Neural progenitor cell (in vitro differentiated cells): ENCODE results near the gene POLR2C. TPM values are rescaled to one million over a fixed set of nuclear protein-coding genes. Genes with fewer than 3 reads are reported as not detected.

Experiments used
- DNase-seq: peaks from one replicate; pipeline ENCODE4 v3.0.0-alpha.2; 2016; ENCODE audit warnings: low spot score
- H2AFZ ChIP-seq: fragments of 200-600 bp; sonication (generic); replicated peaks from 2 replicates; pipeline ENCODE4 v1.6.1; 2016; ENCODE audit warnings: antibody characterized with exemption
- H3F3A ChIP-seq: fragments of 200-600 bp; sonication (generic); 2 replicates; pipeline ENCODE4 v1.6.1; 2016; ENCODE audit warnings: antibody characterized with exemption, low read depth
- H3K27ac ChIP-seq: fragments of 200-600 bp; sonication (generic); 2 replicates; pipeline ENCODE4 v1.5.1; 2016; ENCODE audit warnings: mild to moderate bottlenecking
- H3K27me3 ChIP-seq: fragments of 200-600 bp; sonication (generic); 2 replicates; pipeline ENCODE4 v1.6.1; 2016; ENCODE audit warnings: mild to moderate bottlenecking, moderate library complexity
- H3K36me3 ChIP-seq: fragments of 200-600 bp; sonication (generic); 2 replicates; pipeline ENCODE4 v1.5.1; 2016
- H3K4me1 ChIP-seq: fragments of 200-600 bp; sonication (generic); 2 replicates; pipeline ENCODE4 v1.6.1; 2016; ENCODE audit warnings: mixed run types
- H3K4me2 ChIP-seq: fragments of 200-600 bp; sonication (generic); 2 replicates; pipeline ENCODE4 v1.6.1; 2016
- H3K4me3 ChIP-seq: fragments of 200-600 bp; sonication (generic); 2 replicates; pipeline ENCODE4 v1.5.1; 2016
- H3K79me2 ChIP-seq: fragments of 200-600 bp; sonication (generic); 2 replicates; pipeline ENCODE4 v1.6.1; 2016; ENCODE audit warnings: low read depth
- H3K9ac ChIP-seq: fragments of 200-600 bp; sonication (generic); 2 replicates; pipeline ENCODE4 v1.6.1; 2016
- H3K9me3 ChIP-seq: fragments of 200-600 bp; sonication (generic); 2 replicates; pipeline ENCODE4 v1.5.1; 2016; ENCODE audit warnings: low read depth
- H4K20me1 ChIP-seq: fragments of 200-600 bp; sonication (generic); 2 replicates; pipeline ENCODE4 v1.6.1; 2016; ENCODE audit warnings: low read depth
- H3K27ac Mint-ChIP-seq: 3 replicates; pipeline ENCODE4 v1.8.0; 2021; ENCODE audit warnings: mixed read lengths
- H3K27me3 Mint-ChIP-seq: 2 replicates; pipeline ENCODE4 v1.8.0; 2022; ENCODE audit warnings: low read depth, mild to moderate bottlenecking, inconsistent platforms, moderate library complexity, mixed read lengths; ENCODE audit not compliant: insufficient read depth
- H3K36me3 Mint-ChIP-seq: 3 replicates; pipeline ENCODE4 v1.8.0; 2021; ENCODE audit warnings: mixed read lengths
- H3K4me1 Mint-ChIP-seq: 3 replicates; pipeline ENCODE4 v1.8.0; 2021; ENCODE audit warnings: mixed read lengths
- H3K4me3 Mint-ChIP-seq: 3 replicates; pipeline ENCODE4 v1.8.0; 2021; ENCODE audit warnings: mild to moderate bottlenecking, moderate library complexity, mixed read lengths
- H3K9me3 Mint-ChIP-seq: 3 replicates; pipeline ENCODE4 v1.8.0; 2020; ENCODE audit warnings: mixed read lengths
- EZH2 ChIP-seq: fragments of 200-600 bp; sonication (generic); IDR thresholded peaks from 2 replicates; pipeline ENCODE4 v1.6.1; 2017; ENCODE audit warnings: antibody characterized with exemption, mild to moderate bottlenecking, moderate library complexity
- EZH2phosphoT487 ChIP-seq: fragments of 200-600 bp; sonication (generic); IDR thresholded peaks from 2 replicates; pipeline ENCODE4 v1.6.1; 2017; ENCODE audit warnings: antibody characterized with exemption
- total RNA-seq: library from RNA; depleted of rRNA; stranded (reverse); fragments of >200 nt; gene quantifications from 2 replicates; pipeline ENCODE4 v1.2.3, GENCODE V29; 2015; ENCODE audit warnings: low replicate concordance
- TF ChIP-seq, protein P1 (sequence below): fragments of 200-600 bp; sonication (generic); IDR thresholded peaks from 2 replicates; pipeline ENCODE4 v1.5.1; 2017; ENCODE audit warnings: antibody characterized with exemption, mild to moderate bottlenecking

POLR2C gene
- total RNA-seq, 1 donor from 2014 or later = 58.4 TPM

DNA sequence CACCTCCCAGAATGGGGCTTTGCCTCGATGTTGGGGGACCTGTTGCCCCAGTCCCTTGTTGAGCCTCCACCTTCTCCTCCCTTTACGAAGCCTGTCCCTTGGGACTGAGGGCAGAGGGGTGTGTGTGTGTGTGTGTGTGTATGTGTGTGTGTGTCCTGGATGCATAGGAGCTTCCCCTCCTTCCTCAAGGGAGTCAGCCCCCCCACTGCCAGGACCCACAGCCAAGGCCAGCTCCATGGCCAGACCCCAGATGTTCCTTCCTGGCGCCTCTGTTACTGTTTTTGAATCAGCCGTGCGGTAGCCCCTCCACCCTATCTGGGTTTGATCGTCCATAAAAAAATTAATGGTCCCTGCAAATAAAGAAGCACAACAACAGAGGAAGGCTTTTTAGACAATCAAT, 41.5 kb downstream of the POLR2C start:
- H3F3A ChIP-seq = no peaks in the 10 kb centered on the region
- no peak for TF ChIP-seq EZH2phosphoT487
- TF ChIP-seq, protein P1, sequence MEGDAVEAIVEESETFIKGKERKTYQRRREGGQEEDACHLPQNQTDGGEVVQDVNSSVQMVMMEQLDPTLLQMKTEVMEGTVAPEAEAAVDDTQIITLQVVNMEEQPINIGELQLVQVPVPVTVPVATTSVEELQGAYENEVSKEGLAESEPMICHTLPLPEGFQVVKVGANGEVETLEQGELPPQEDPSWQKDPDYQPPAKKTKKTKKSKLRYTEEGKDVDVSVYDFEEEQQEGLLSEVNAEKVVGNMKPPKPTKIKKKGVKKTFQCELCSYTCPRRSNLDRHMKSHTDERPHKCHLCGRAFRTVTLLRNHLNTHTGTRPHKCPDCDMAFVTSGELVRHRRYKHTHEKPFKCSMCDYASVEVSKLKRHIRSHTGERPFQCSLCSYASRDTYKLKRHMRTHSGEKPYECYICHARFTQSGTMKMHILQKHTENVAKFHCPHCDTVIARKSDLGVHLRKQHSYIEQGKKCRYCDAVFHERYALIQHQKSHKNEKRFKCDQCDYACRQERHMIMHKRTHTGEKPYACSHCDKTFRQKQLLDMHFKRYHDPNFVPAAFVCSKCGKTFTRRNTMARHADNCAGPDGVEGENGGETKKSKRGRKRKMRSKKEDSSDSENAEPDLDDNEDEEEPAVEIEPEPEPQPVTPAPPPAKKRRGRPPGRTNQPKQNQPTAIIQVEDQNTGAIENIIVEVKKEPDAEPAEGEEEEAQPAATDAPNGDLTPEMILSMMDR = no peak
- no peak for TF ChIP-seq EZH2
- Mint-ChIP-seq H3K27me3 (peaks cover 16% of the 10 kb centered on the region), H3K36me3 (no peaks in the 10 kb centered on the region), H3K27ac (no peak overlapping the region), H3K4me3 (no peak overlapping the region), H3K4me1 (peaks cover 29% of the 10 kb centered on the region), H3K9me3 (no peaks in the 10 kb centered on the region)
- H3K79me2 ChIP-seq = no peaks in the 10 kb centered on the region
- H3K4me3 ChIP-seq = no peak overlapping the region
- peaks cover 11% of the 10 kb centered on the region for H3K4me1 ChIP-seq
- H3K27ac ChIP-seq = no peak overlapping the region
- H3K4me2 ChIP-seq = no peak overlapping the region
- no peak overlapping the region for H3K9ac ChIP-seq
- no peaks in the 10 kb centered on the region for H3K9me3 ChIP-seq
- no peaks in the 10 kb centered on the region for H3K36me3 ChIP-seq
- no peaks in the 10 kb centered on the region for H4K20me1 ChIP-seq
- H3K27me3 ChIP-seq = no peaks in the 10 kb centered on the region
- DNase-seq = no peak
- no peak overlapping the region for H2AFZ ChIP-seq

DNA sequence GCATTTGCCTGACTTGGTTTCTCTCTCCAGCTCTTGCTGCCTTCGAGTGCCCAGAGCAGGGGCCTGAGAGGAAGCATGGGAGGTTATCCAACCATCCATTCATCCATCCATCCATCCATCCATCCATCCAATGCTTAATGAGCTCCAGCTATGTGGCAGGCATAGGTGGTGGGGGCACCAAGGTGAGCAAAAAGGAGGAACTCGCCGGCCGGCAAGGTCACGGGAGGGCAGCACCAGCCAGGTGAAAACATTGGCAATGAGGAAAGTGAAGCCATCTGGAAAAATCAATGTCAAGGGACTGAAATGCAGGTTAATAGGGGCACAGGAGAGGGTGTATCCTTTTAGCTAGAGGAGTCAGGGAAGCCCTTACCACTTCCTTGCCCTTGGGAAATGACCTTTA, 42.0 kb downstream of the POLR2C start:
- H3K27ac ChIP-seq = no peak overlapping the region

DNA sequence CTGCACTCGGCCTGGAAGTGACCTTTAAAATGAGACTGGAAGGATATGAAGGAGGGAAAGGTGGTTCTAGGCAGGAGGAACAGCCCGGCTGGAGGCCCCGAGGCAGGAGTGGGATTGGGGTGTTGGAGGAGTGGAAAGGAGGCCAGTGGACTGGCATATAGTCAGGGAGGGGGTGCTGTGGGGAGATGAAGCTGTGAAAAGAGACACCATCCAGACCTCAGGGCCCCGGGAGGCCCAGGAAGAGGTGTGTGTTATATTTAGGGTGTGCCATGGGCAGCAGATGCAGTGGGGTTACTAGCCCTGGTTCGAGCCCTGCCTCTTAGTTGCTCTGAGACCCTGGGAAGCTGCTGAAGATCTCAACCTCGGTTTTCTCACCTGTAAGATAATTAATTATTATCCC, 42.7 kb downstream of the POLR2C start:
- Histone ChIP-seq H3K9ac (no peak overlapping the region), H3K27me3 (no peaks in the 10 kb centered on the region), H2AFZ (no peak overlapping the region), H3K4me2 (no peak overlapping the region), H4K20me1 (no peaks in the 10 kb centered on the region), H3K79me2 (no peaks in the 10 kb centered on the region), H3K4me1 (peaks cover 11% of the 10 kb centered on the region), H3K27ac (no peak overlapping the region), H3K9me3 (no peaks in the 10 kb centered on the region), H3K36me3 (no peaks in the 10 kb centered on the region), H3K4me3 (no peak overlapping the region), H3F3A (no peaks in the 10 kb centered on the region)
- Mint-ChIP-seq H3K9me3 (no peaks in the 10 kb centered on the region), H3K27me3 (peaks cover 14% of the 10 kb centered on the region), H3K36me3 (no peaks in the 10 kb centered on the region), H3K4me3 (no peak overlapping the region), H3K27ac (no peak overlapping the region), H3K4me1 (peaks cover 36% of the 10 kb centered on the region)
- DNase-seq = no peak
- no peak for TF ChIP-seq EZH2phosphoT487
- TF ChIP-seq, protein P1 = no peak
- no peak for TF ChIP-seq EZH2

More for the DNA sequence above, 42.0 kb downstream of the POLR2C start:
- Mint-ChIP-seq H3K9me3 (no peaks in the 10 kb centered on the region), H3K36me3 (no peaks in the 10 kb centered on the region), H3K27ac (peak overlapping the region; percentile 29), H3K4me1 (peaks cover 34% of the 10 kb centered on the region), H3K27me3 (peaks cover 16% of the 10 kb centered on the region), H3K4me3 (no peak overlapping the region)
- H3K36me3 ChIP-seq = no peaks in the 10 kb centered on the region
- no peaks in the 10 kb centered on the region for H3K9me3 ChIP-seq
- no peak overlapping the region for H2AFZ ChIP-seq
- no peak for DNase-seq
- no peaks in the 10 kb centered on the region for H3K27me3 ChIP-seq
- H3K4me2 ChIP-seq = no peak overlapping the region
- no peak overlapping the region for H3K9ac ChIP-seq
- no peak overlapping the region for H3K4me3 ChIP-seq
- no peaks in the 10 kb centered on the region for H4K20me1 ChIP-seq
- no peaks in the 10 kb centered on the region for H3K79me2 ChIP-seq
- H3K4me1 ChIP-seq = peaks cover 11% of the 10 kb centered on the region
- no peak for TF ChIP-seq EZH2
- TF ChIP-seq, protein P1 = no peak
- no peak for TF ChIP-seq EZH2phosphoT487
- H3F3A ChIP-seq = no peaks in the 10 kb centered on the region
